B cell (primary cell): Measurements from ENCODE around the gene APOL2.

Experiments used
- CTCF ChIP-seq: fragments of 200-600 bp; IDR thresholded peaks from one replicate; pipeline ENCODE4 v1.8.0; 2022; ENCODE audit warnings: antibody characterized with exemption, mild to moderate bottlenecking
- EZH2 ChIP-seq: IDR thresholded peaks from 2 replicates; pipeline ENCODE4 v1.6.1; 2012; ENCODE audit warnings: borderline replicate concordance, low read depth, mild to moderate bottlenecking, moderate library complexity, low read length; ENCODE audit not compliant: insufficient read depth, poor library complexity, severe bottlenecking

- TF ChIP-seq CTCF (no peak), EZH2 (no peak)
These were observed 3.7 kb downstream of the APOL2 start for GRCh38 chr22:36235585-36235984.
